Duodenal mucosa (tissue), 2 donors: ENCODE measurements around the gene RNU1-3.
"Not testable (repeated sequence)": the region's sequence is repeated elsewhere in the genome, so short reads cannot be mapped to it uniquely, and the experiment has no call there.

Source experiments
- H3K27ac ChIP-seq: one replicate; pipeline ENCODE4 v1.7.0; 2013; ENCODE audit warnings: low read depth, low read length
- H3K27me3 ChIP-seq, 2 donors: one replicate each; pipeline ENCODE4 v1.7.0; 2013; ENCODE audit warnings: low read length in 2 of 2, control low read depth in 1 of 2; ENCODE audit not compliant: insufficient read depth in 2 of 2, control insufficient read depth in 1 of 2
- H3K36me3 ChIP-seq, 2 donors: one replicate each; pipeline ENCODE4 v1.7.0; 2013; ENCODE audit warnings: low read length in 2 of 2, control low read depth in 1 of 2; ENCODE audit not compliant: insufficient read depth in 2 of 2, control insufficient read depth in 1 of 2
- H3K4me1 ChIP-seq, 2 donors: one replicate each; pipeline ENCODE4 v1.7.0; 2013; ENCODE audit warnings: low read length in 2 of 2, control low read depth in 1 of 2; ENCODE audit not compliant: insufficient read depth in 2 of 2, control insufficient read depth in 1 of 2
- H3K4me3 ChIP-seq, 2 donors: one replicate each; pipeline ENCODE4 v1.7.0; 2013; ENCODE audit warnings: low read length in 2 of 2, low read depth in 1 of 2
- H3K9ac ChIP-seq, 2 donors: one replicate each; pipeline ENCODE4 v1.7.0; 2013; ENCODE audit warnings: low read length in 2 of 2, low read depth in 1 of 2
- H3K9me3 ChIP-seq, 2 donors: one replicate each; pipeline ENCODE4 v1.7.0; 2013; ENCODE audit warnings: low read length in 2 of 2, control low read depth in 1 of 2; ENCODE audit not compliant: control insufficient read depth in 1 of 2

Gene RNU1-3

DNA sequence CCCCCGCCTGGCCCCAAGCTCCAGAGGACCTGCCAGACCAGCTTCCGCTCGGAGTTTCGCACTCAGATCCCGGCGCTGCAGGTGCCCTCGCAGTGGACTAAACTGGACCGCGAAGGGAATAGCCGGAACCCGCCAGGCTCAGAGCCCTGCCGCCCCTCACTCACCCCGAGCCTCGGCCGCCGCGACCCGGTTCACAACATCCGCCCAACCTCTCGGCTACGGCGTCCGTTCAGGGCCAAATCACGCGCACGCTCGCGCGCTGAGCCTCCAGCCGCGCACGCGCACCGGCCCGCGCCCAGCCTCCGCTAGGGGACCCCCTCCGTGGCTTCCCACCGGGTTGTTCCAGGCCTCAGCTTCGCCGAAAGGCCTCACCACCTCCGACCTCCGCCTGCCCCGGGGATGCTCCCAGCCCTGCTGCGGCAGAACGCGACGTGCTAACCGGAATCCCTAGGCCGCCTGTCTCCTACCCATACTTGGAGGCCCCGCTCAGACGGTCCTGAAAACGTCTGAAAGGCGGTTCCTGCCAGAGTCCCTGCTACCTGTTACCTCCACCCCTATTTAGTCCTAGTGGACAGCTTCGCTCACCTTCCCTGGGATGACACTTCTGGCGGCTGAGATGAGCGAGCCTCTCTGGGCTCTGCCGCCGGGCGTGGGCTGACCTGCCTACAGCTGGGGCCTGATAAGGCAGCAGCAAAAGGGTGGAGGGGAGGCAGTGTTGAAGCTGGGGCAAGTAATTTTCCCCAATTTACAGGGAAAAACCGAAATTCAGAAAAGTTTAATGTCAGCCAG, 22.1 kb downstream of the RNU1-3 start:
- not testable (repeated sequence) for H3K9me3 ChIP-seq, H3K36me3 ChIP-seq, H3K27me3 ChIP-seq
- peaks cover 31 to 36% of the 10 kb centered on the region in 2 donors for H3K4me1 ChIP-seq
- H3K9ac ChIP-seq = peak overlapping the region; percentile 78 to 99
- peak overlapping the region; percentile 70 for H3K27ac ChIP-seq
- peak overlapping the region; percentile 87 to 98 for H3K4me3 ChIP-seq

DNA sequence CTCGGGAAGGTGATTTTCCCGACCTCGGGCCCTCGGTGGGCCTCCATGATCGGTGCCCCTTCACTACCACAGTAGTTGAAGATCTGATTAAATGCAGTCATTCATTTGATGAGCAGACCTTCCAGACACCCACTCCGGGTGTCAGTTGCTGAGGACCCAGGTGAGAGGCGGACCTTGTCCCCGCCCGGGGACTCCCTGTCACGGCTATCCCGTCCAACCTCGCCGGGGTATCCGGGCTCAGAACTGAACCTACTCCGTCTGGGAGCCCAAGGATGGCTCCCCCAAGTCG, 22.6 kb downstream of the RNU1-3 start:
- Histone ChIP-seq H3K4me1 (peaks cover 37 to 41% of the 10 kb centered on the region in 2 donors), H3K9me3 (no peaks in the 10 kb centered on the region), H3K36me3 (peaks cover 0 to 9% of the 10 kb centered on the region in 2 donors), H3K27me3 (no peaks in the 10 kb centered on the region), H3K27ac (peak overlapping the region; percentile 70), H3K9ac (peak overlapping the region; percentile 78 to 99), H3K4me3 (peak overlapping the region; percentile 87 to 98)

DNA sequence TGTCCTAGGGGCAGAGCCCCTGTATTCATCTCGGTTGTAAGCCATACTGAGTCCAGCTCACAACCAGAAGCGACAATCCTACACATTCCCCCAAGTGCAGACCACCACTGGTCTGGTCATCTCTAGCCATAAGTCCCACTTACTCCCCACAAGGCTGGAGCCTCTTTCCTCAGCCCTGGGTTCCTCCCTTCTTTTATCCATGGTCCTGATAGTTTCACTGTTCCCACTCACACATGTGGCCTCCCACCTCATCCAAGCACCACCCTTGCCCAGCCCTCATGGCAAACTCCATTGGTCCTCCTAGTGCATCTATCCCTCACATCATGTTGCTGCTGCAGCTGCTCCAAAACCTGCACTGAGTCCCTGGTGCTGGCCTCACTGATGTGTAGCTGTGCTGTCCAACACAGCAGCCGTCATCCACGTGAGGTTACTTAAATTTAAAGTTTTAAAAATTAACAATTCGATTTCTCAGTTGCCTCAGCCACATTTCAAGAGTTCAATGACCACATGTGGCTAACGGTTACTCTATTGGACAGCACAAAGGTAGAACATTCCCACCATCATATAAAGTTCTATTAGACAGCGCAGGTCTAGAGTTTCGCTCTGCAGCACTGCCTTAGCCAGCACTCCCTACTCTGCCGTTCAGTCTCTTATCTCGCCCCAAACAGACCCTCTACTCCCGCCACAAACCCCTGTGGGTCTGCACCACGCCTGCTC, 23.1 kb downstream of the RNU1-3 start:
- H3K9me3 ChIP-seq, H3K27ac ChIP-seq, H3K27me3 ChIP-seq: not testable (repeated sequence)
- Histone ChIP-seq H3K4me1 (peaks cover 37 to 41% of the 10 kb centered on the region in 2 donors), H3K9ac (peak overlapping the region; percentile 78 to 99), H3K4me3 (peak overlapping the region; percentile 87 to 98), H3K36me3 (peaks cover 0 to 13% of the 10 kb centered on the region in 2 donors)

DNA sequence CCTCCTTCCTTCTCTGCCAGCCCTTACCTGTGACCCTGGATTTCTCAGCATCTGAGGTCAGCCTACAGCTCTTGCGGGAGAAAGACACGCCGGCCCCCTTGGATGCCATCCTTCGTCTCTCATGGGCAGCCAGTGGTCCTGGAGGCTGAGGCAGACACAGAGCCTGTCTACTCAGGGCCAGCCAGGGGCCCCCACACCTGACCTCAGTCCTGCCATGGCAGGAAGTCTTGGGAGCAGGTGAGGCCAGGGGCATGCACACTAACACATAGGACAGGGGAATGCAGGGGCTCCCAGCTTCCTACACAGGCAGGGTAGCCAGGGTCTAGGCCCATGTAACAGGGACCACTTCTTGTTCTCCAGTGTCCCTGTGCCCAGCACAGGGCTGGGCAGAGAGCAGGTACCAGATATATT, 23.7 kb downstream of the RNU1-3 start:
- not testable (repeated sequence) for H3K9me3 ChIP-seq, H3K27me3 ChIP-seq
- Histone ChIP-seq H3K36me3 (peaks cover 0 to 13% of the 10 kb centered on the region in 2 donors), H3K27ac (peak overlapping the region; percentile 69), H3K9ac (peak overlapping the region; percentile 78 to 99), H3K4me3 (peak overlapping the region; percentile 87 to 98), H3K4me1 (peaks cover 37 to 41% of the 10 kb centered on the region in 2 donors)

GRCh38 chr1:16642025-16642966, 24.5 kb downstream of the RNU1-3 start:
- H3K27me3 ChIP-seq, H3K9me3 ChIP-seq: not testable (repeated sequence)
- H3K4me3 ChIP-seq = peak overlapping the region; percentile 87 to 98
- H3K4me1 ChIP-seq = peaks cover 37 to 41% of the 10 kb centered on the region in 2 donors
- peak overlapping the region; percentile 78 to 99 for H3K9ac ChIP-seq
- H3K27ac ChIP-seq = peak overlapping the region; percentile 69
- peaks cover 0 to 13% of the 10 kb centered on the region in 2 donors for H3K36me3 ChIP-seq

- not testable (repeated sequence) for H3K4me3 ChIP-seq, H3K9ac ChIP-seq, H3K9me3 ChIP-seq, H3K27ac ChIP-seq, H3K27me3 ChIP-seq
- Histone ChIP-seq H3K4me1 (peaks cover 37 to 41% of the 10 kb centered on the region in 2 donors), H3K36me3 (peaks cover 0 to 13% of the 10 kb centered on the region in 2 donors)
These were observed 25.4 kb downstream of the RNU1-3 start for GRCh38 chr1:16641159-16641975.

DNA sequence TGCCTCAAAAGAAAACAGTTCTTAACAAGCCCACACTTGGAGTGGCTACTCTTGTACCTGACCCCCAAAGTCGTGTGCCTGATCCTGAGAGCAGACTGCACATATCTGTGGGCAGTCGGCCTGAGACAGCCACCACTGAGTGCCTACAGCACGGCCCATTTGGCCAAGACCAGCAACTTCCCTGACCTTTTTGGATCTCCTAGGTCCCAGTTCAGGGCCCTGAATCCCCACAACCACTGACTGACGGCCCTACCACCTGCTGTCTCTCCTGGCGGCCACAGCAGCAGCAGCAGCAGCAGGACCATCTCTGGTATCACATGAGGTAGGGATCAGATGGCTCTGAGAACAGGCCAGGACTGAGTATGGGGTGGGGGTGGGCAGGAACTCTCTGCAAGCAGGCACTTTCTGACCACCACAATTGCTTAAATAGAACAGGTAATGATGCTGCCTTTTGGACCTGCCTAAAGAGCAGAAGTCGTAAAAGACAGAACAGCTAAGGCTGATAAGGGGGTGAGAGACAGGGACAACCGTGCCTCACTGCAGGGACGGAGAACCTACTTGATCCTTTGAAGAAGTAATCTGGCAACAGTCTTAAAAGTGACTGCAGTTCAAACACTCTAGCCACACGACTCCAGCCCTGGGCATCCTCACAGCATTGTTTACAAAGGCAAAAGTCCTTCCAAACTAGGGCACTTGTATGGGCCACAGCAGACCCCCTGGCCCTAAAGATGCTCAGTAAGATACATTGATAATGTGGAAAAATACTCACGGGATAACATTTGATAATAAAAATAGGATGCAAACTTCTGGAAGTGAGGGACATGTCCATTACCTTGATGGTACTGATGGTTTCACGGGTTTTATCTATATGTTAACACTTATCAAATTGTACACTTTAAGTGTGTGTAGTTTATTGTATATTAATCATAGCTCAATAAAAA, 27.4 kb downstream of the RNU1-3 start:
- not testable (repeated sequence) for H3K9ac ChIP-seq, H3K9me3 ChIP-seq, H3K27me3 ChIP-seq, H3K27ac ChIP-seq, H3K4me3 ChIP-seq
- peaks cover 0 to 22% of the 10 kb centered on the region in 2 donors for H3K36me3 ChIP-seq
- peaks cover 30% of the 10 kb centered on the region in 2 donors for H3K4me1 ChIP-seq

DNA sequence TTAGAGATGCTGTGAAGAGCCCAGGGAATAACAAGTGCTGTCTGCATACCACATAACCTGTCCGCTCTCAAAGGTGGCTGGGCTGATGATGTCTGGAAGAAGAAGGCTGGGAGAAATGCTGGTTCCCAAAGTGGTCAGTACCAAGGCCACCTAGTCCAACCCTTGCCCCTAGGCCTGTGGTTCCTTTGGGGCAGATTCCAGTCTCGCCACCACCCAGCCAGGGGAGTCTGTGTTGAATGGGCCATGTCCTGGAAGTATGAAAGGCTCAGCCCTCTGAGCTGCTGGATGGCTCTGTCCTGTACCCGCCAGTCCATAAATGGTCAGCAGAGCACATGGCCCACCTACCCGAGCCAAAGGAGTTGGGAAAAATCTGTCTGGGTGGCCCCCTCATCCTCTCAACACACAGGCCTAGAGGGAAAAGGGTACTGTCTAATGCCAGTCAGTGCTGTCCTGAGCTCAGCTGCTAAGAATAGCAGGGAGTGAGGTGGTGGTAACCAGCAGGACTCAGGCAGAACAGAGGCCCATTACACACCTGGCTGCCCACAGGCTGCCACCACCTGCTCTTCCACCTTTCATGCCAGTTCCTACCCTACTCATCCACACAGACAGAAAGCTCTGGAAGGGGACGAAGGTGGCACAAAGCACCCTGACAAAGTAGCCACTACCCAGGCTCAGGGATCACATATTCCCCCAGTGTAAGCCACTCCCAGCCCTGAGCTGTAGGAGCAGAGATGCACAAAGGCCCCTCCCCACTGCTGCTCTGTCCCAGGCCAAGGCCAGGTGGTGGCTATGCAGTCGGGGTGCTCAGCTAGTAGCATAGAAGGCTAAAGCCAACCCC, 28.6 kb downstream of the RNU1-3 start:
- H3K27ac ChIP-seq = not testable (repeated sequence)

More for the DNA sequence above, 28.6 kb downstream of the RNU1-3 start:
- H3K4me1 ChIP-seq = peaks cover 21 to 23% of the 10 kb centered on the region in 2 donors
- not testable (repeated sequence) for H3K9ac ChIP-seq, H3K9me3 ChIP-seq, H3K4me3 ChIP-seq, H3K27me3 ChIP-seq
- H3K36me3 ChIP-seq = peaks cover 0 to 33% of the 10 kb centered on the region in 2 donors
